Body of pancreas (tissue), 4 donors: ENCODE data around the gene KNSTRN. TPM values are rescaled to one million over a fixed set of nuclear protein-coding genes. Genes with fewer than 3 reads are reported as not detected.

Experiments
- ATAC-seq: fragments of 150-250 bp; one replicate; pipeline ENCODE4 v1.9.1; 2016
- DNase-seq, 4 donors: peaks; one replicate each; pipeline ENCODE4 v3.0.0-alpha.2; 2019
- H3K27ac ChIP-seq, 4 donors: fragments of 200-600 bp; sonication (generic); 1 replicate in 3 of 4; 2 replicates in 1 of 4; pipeline versions ENCODE4 v1.5.1 to v1.6.1; 2016 to 2019; ENCODE audit warnings: mild to moderate bottlenecking in 1 of 4, mixed read lengths in 1 of 4, moderate library complexity in 1 of 4
- H3K27me3 ChIP-seq, 2 donors: fragments of 200-600 bp; sonication (generic); one replicate each; pipeline ENCODE4 v1.6.0; 2016; ENCODE audit warnings: mild to moderate bottlenecking in 1 of 2
- H3K36me3 ChIP-seq, 2 donors: fragments of 200-600 bp; sonication (generic); replicated peaks in 1 of 2; 2 replicates each; pipeline ENCODE4 v1.5.1; 2016; ENCODE audit warnings: low read depth in 2 of 2; ENCODE audit not compliant: insufficient read depth in 1 of 2
- H3K4me1 ChIP-seq: fragments of 200-600 bp; sonication (generic); one replicate; pipeline ENCODE4 v1.6.0; 2016
- H3K4me3 ChIP-seq, 2 donors: fragments of 200-600 bp; sonication (generic); 1 replicate in 1 of 2; 2 replicates in 1 of 2; pipeline ENCODE4 v1.5.1; 2016 to 2019
- H3K9me3 ChIP-seq, 3 donors: fragments of 200-600 bp; sonication (generic); 1 replicate in 2 of 3; 2 replicates in 1 of 3; pipeline ENCODE4 v1.5.1; 2016
- CTCF ChIP-seq, 7 experiments: fragments of 450-650 bp in 4 of 7; fragments of 200-600 bp in 3 of 7; sonication (generic) in 3 of 7; IDR thresholded peaks; one replicate each; pipeline ENCODE4 v1.5.1; 2016 to 2019; ENCODE audit warnings: antibody characterized with exemption in 7 of 7
- POLR2A ChIP-seq, 3 donors: fragments of 450-650 bp; IDR thresholded peaks; one replicate each; pipeline ENCODE4 v1.6.1; 2016; ENCODE audit warnings: antibody characterized with exemption in 3 of 3, mild to moderate bottlenecking in 2 of 3
- WGBS, 2 donors: methylation state at CpG; one replicate each; pipeline ENCODE4 v1.1.5; 2017; 5-methylcytosine and 5-hydroxymethylcytosine counted together
- intact Hi-C: fragments of 100-400 bp; cut with DNase I; formaldehyde crosslinking; loops from one replicate; pipeline ENCODE4 v1.15.1; 2023
- total RNA-seq, 2 donors: library from RNA; depleted of rRNA; stranded (reverse); fragments of >200 nt; gene quantifications; one replicate each; pipeline ENCODE4 v1.1.0, GENCODE V29; 2016

KNSTRN gene
- total RNA-seq, 2 donors from 2014 or later, result 3.3 to 5.7 TPM

- no peak overlapping the region for H3K27ac ChIP-seq
- intact Hi-C loops, result loop anchor here (5.0 kb wide), 1 partner anchor 48 kb away; no protein-coding TSS in a partner anchor
- H3K27me3 ChIP-seq, result no peaks in the 10 kb centered on the region
- no peak for TF ChIP-seq CTCF (IDR thresholded peaks at IDR 0.05)
- TF ChIP-seq POLR2A (IDR thresholded peaks at IDR 0.05), result no peak
- ATAC-seq, result no peak
- no peak for DNase-seq
- no peaks in the 10 kb centered on the region for H3K36me3 ChIP-seq
- no peak overlapping the region for H3K4me3 ChIP-seq
- H3K4me1 ChIP-seq, result peaks cover 18% of the 10 kb centered on the region
- no peaks in the 10 kb centered on the region for H3K9me3 ChIP-seq
- 91% methylated on average over 10 of the region's 10 CpGs; no CpG with 5 or more reads in 1 of the 2 donors for WGBS, 2 donors
These were observed 13.0 kb upstream of the KNSTRN start for GRCh38 chr15:40369474-40369869.

GRCh38 chr15:40369971-40370370 is 12.6 kb upstream of the KNSTRN start:
- Histone ChIP-seq H3K4me1 (peaks cover 18% of the 10 kb centered on the region), H3K36me3 (no peaks in the 10 kb centered on the region), H3K9me3 (no peaks in the 10 kb centered on the region), H3K27me3 (no peaks in the 10 kb centered on the region), H3K4me3 (no peak overlapping the region), H3K27ac (no peak overlapping the region)
- 92% methylated on average over 10 of the region's 13 CpGs; no CpG with 5 or more reads in 1 of the 2 donors for WGBS, 2 donors
- no peak for ATAC-seq
- TF ChIP-seq CTCF (IDR thresholded peaks at IDR 0.05), result no peak
- TF ChIP-seq POLR2A (IDR thresholded peaks at IDR 0.05), result no peak
- no peak for DNase-seq
- intact Hi-C loops, result loop anchor here (5.0 kb wide), 1 partner anchor 47 kb away; no protein-coding TSS in a partner anchor

- TF ChIP-seq CTCF (IDR thresholded peaks at IDR 0.05) (no peak), POLR2A (IDR thresholded peaks at IDR 0.05) (no peak)
- DNase-seq, result no peak
- Histone ChIP-seq H3K4me1 (peaks cover 5% of the 10 kb centered on the region), H3K4me3 (no peak overlapping the region), H3K27me3 (no peaks in the 10 kb centered on the region), H3K27ac (no peak overlapping the region), H3K36me3 (no peaks in the 10 kb centered on the region), H3K9me3 (no peaks in the 10 kb centered on the region)
- no peak for ATAC-seq
- intact Hi-C loops, result no loop called here
- WGBS, 2 donors, result 61 to 70% methylated on average over 2 of the region's 2 CpGs
These were observed 9.5 kb upstream of the KNSTRN start for GRCh38 chr15:40372981-40373380.

GRCh38 chr15:40377606-40378005 is 4.9 kb upstream of the KNSTRN start:
- Histone ChIP-seq H3K27me3 (no peaks in the 10 kb centered on the region), H3K27ac (no peak overlapping the region), H3K4me3 (no peak overlapping the region), H3K9me3 (no peaks in the 10 kb centered on the region), H3K4me1 (peaks cover 6% of the 10 kb centered on the region), H3K36me3 (no peaks in the 10 kb centered on the region)
- ATAC-seq (no peak), DNase-seq (no peak)
- TF ChIP-seq CTCF (IDR thresholded peaks at IDR 0.05), result no peak
- TF ChIP-seq POLR2A (IDR thresholded peaks at IDR 0.05), result no peak
- intact Hi-C loops, result no loop called here
- WGBS, 2 donors, result 80 to 85% methylated on average over 3 of the region's 3 CpGs

GRCh38 chr15:40379374-40379773 is 3.1 kb upstream of the KNSTRN start:
- WGBS, 2 donors, result 56 to 62% methylated on average over 4 of the region's 4 CpGs
- H3K27ac ChIP-seq, result no peak overlapping the region
- no peaks in the 10 kb centered on the region for H3K9me3 ChIP-seq
- no peak overlapping the region for H3K4me3 ChIP-seq
- DNase-seq (peak in 2 of 4 donors; percentile 31 to 50), ATAC-seq (no peak)
- intact Hi-C loops, result no loop called here
- TF ChIP-seq POLR2A (IDR thresholded peaks at IDR 0.05), result no peak
- TF ChIP-seq CTCF (IDR thresholded peaks at IDR 0.05), result no peak
- H3K27me3 ChIP-seq, result no peaks in the 10 kb centered on the region
- H3K36me3 ChIP-seq, result no peaks in the 10 kb centered on the region
- H3K4me1 ChIP-seq, result peaks cover 17% of the 10 kb centered on the region
